GM23338 (cell line): ENCODE data around the gene TEDC1. TPM values are rescaled to one million over a fixed set of nuclear protein-coding genes. Genes with fewer than 3 reads are reported as not detected.

Source experiments
- ATAC-seq: fragments of 200-7000 bp; cut with Tn5 transposase; 3 replicates; pipeline ENCODE4 v1.9.1; 2020
- DNase-seq: peaks from one replicate; pipeline ENCODE4 v3.0.0-alpha.2; 2015; ENCODE audit warnings: low spot score
- H2AFZ ChIP-seq: fragments of 200-600 bp; sonication (generic); 2 replicates; pipeline ENCODE4 v1.8.0; 2016; ENCODE audit warnings: antibody characterized with exemption, mild to moderate bottlenecking, moderate library complexity
- H3F3A ChIP-seq: fragments of 200-600 bp; sonication (generic); replicated peaks from 2 replicates; pipeline ENCODE4 v1.8.0; 2017; ENCODE audit warnings: antibody characterized with exemption, mixed run types, low read depth
- H3K27ac ChIP-seq: fragments of 200-600 bp; sonication (generic); 2 replicates; pipeline ENCODE4 v1.6.1; 2016; ENCODE audit warnings: low read depth
- H3K27me3 ChIP-seq: fragments of 200-600 bp; sonication (generic); 2 replicates; pipeline ENCODE4 v1.8.0; 2016; ENCODE audit warnings: mild to moderate bottlenecking, mixed run types, moderate library complexity; ENCODE audit not compliant: insufficient read depth
- H3K36me3 ChIP-seq: fragments of 200-600 bp; sonication (generic); 2 replicates; pipeline ENCODE4 v1.8.0; 2016; ENCODE audit warnings: mild to moderate bottlenecking; ENCODE audit not compliant: insufficient read depth
- H3K4me1 ChIP-seq: fragments of 200-600 bp; sonication (generic); 2 replicates; pipeline ENCODE4 v1.8.0; 2016; ENCODE audit warnings: mild to moderate bottlenecking, moderate library complexity; ENCODE audit not compliant: insufficient read depth
- H3K4me2 ChIP-seq: fragments of 200-600 bp; sonication (generic); 2 replicates; pipeline ENCODE4 v1.7.1; 2017; ENCODE audit warnings: mixed run types
- H3K4me3 ChIP-seq: fragments of 200-600 bp; sonication (generic); 2 replicates; pipeline ENCODE4 v1.6.1; 2016; ENCODE audit warnings: mixed run types
- H3K79me2 ChIP-seq: fragments of 200-600 bp; sonication (generic); replicated peaks from 2 replicates; pipeline ENCODE4 v1.8.0; 2017; ENCODE audit warnings: mild to moderate bottlenecking; ENCODE audit not compliant: insufficient read depth
- H3K9me2 ChIP-seq: fragments of 200-600 bp; sonication (generic); 2 replicates; pipeline ENCODE4 v1.8.0; 2017; ENCODE audit not compliant: insufficient read depth
- H4K20me1 ChIP-seq: fragments of 200-600 bp; sonication (generic); replicated peaks from 2 replicates; pipeline ENCODE4 v1.8.0; 2017; ENCODE audit warnings: mild to moderate bottlenecking; ENCODE audit not compliant: insufficient read depth
- H3K27ac Mint-ChIP-seq: 2 replicates; pipeline ENCODE4 v1.8.0; 2020; ENCODE audit warnings: inconsistent platforms, mild to moderate bottlenecking, moderate library complexity, mixed read lengths
- H3K27me3 Mint-ChIP-seq: 3 replicates; pipeline ENCODE4 v1.8.0; 2022; ENCODE audit warnings: low read depth, mild to moderate bottlenecking, moderate library complexity, mixed read lengths, inconsistent platforms; ENCODE audit not compliant: insufficient read depth, poor library complexity
- H3K36me3 Mint-ChIP-seq: 3 replicates; pipeline ENCODE4 v1.8.0; 2021; ENCODE audit warnings: low read depth, mild to moderate bottlenecking, inconsistent platforms, moderate library complexity, mixed read lengths
- H3K4me1 Mint-ChIP-seq: 3 replicates; pipeline ENCODE4 v1.8.0; 2020; ENCODE audit warnings: mild to moderate bottlenecking, inconsistent platforms, mixed read lengths
- H3K4me3 Mint-ChIP-seq: 3 replicates; pipeline ENCODE4 v1.8.0; 2021; ENCODE audit warnings: moderate library complexity, mild to moderate bottlenecking, inconsistent platforms, mixed read lengths
- H3K9me3 Mint-ChIP-seq: 3 replicates; pipeline ENCODE4 v1.8.0; 2020; ENCODE audit warnings: moderate library complexity, mild to moderate bottlenecking, inconsistent platforms, mixed read lengths
- EZH2 ChIP-seq: fragments of 200-600 bp; sonication (generic); IDR thresholded peaks from one replicate; pipeline ENCODE4 v1.8.0; 2017; ENCODE audit warnings: antibody characterized with exemption, mild to moderate bottlenecking, low read depth; ENCODE audit not compliant: unreplicated experiment
- JUNB ChIP-seq: IDR thresholded peaks from one replicate; pipeline ENCODE4 v1.6.1; 2016; ENCODE audit warnings: antibody characterized with exemption; ENCODE audit not compliant: unreplicated experiment
- NANOG ChIP-seq: IDR thresholded peaks from 2 replicates; pipeline ENCODE4 v1.6.1; 2016; ENCODE audit warnings: antibody characterized with exemption, borderline replicate concordance
- POLR2AphosphoS5 ChIP-seq: IDR thresholded peaks from 2 replicates; pipeline ENCODE4 v1.6.1; 2016; ENCODE audit warnings: antibody characterized with exemption, low read depth
- STAT1 ChIP-seq: IDR thresholded peaks from one replicate; pipeline ENCODE4 v1.6.1; 2016; ENCODE audit warnings: antibody characterized with exemption; ENCODE audit not compliant: unreplicated experiment
- ZNF331 ChIP-seq: fragments of 250-450 bp; sonication (Bioruptor Pico); IDR thresholded peaks from 2 replicates; pipeline ENCODE4 v1.5.0; 2020; ENCODE audit warnings: low read depth, mild to moderate bottlenecking, moderate library complexity
- ZNF462 ChIP-seq: fragments of 250-450 bp; sonication (Bioruptor Pico); IDR thresholded peaks from 2 replicates; pipeline ENCODE4 v1.5.0; 2020; ENCODE audit warnings: mild to moderate bottlenecking, moderate library complexity
- polyA plus RNA-seq: library from polyadenylated mRNA; unstranded; fragments of >200 nt; fragmentation: Nextera tagmentation; extraction: Ambion mirVana; gene quantifications from 2 replicates; pipeline ENCODE4 v1.2.1, GENCODE V29; 2016
- total RNA-seq: library from RNA; depleted of rRNA; stranded (reverse); fragments of >200 nt; shearing (Covaris generic); gene quantifications from 2 replicates; pipeline ENCODE4 v1.2.3, GENCODE V29; 2014

TEDC1 gene
- total and polyA plus RNA-seq, 2 experiments from 2014 or later, result 5.9 to 16.3 TPM

- TF ChIP-seq ZNF462 (no peak), POLR2AphosphoS5 (no peak), STAT1 (no peak), JUNB (no peak)
Observed at GRCh38 chr14:105536051-105536450, 45.0 kb downstream of the TEDC1 start (continued).

- Histone ChIP-seq H3K36me3 (no peaks in the 10 kb centered on the region), H4K20me1 (no peaks in the 10 kb centered on the region), H3K27ac (no peak overlapping the region), H3K4me2 (no peak overlapping the region), H3K27me3 (no peaks in the 10 kb centered on the region), H3K4me1 (no peaks in the 10 kb centered on the region), H3K79me2 (no peaks in the 10 kb centered on the region), H3K9me2 (no peaks in the 10 kb centered on the region), H3K4me3 (no peak overlapping the region), H3F3A (no peaks in the 10 kb centered on the region), H2AFZ (no peak overlapping the region)
- peaks cover 75% of the 10 kb centered on the region for H3K9me3 Mint-ChIP-seq
- H3K4me1 Mint-ChIP-seq, result no peaks in the 10 kb centered on the region; the same call in 2 of the 3 replicates
- DNase-seq (no peak), ATAC-seq (no peak)
- H3K36me3 Mint-ChIP-seq, result peaks cover 23% of the 10 kb centered on the region
- H3K4me3 Mint-ChIP-seq, result no peak overlapping the region
- no peak overlapping the region for H3K27ac Mint-ChIP-seq
- H3K27me3 Mint-ChIP-seq, result peaks cover 12% of the 10 kb centered on the region
- no peak for TF ChIP-seq EZH2
- TF ChIP-seq NANOG, result no peak
- TF ChIP-seq ZNF462, result no peak
- no peak for TF ChIP-seq POLR2AphosphoS5
- no peak for TF ChIP-seq JUNB
- TF ChIP-seq ZNF331, result no peak
Observed at GRCh38 chr14:105536691-105537579, 45.9 kb downstream of the TEDC1 start.
